CD4-positive, alpha-beta T cell (primary cell): ENCODE measurements around the gene SLC15A5. TPM values are rescaled to one million over a fixed set of nuclear protein-coding genes. Genes with fewer than 3 reads are reported as not detected.

Experiments used
- ATAC-seq: fragments of 200-7000 bp; cut with Tn5 transposase; one replicate; pipeline ENCODE4 v1.10.0; 2022; ENCODE audit warnings: mild to moderate bottlenecking; ENCODE audit not compliant: poor library complexity
- CTCF ChIA-PET: fragments of 350-600 bp; sonication (Branson Sonifier 250); formaldehyde crosslinking; loops from one replicate; lab custom pipeline; 2021; ENCODE audit warnings: antibody characterized with exemption, inconsistent platforms; lab: Charles Lee
- POLR2A ChIA-PET: fragments of 350-600 bp; sonication (Branson Sonifier 250); formaldehyde crosslinking; loops from one replicate; lab custom pipeline; 2021; ENCODE audit warnings: antibody characterized with exemption, inconsistent platforms; lab: Charles Lee
- DNase-seq, 14 experiments: peaks; one replicate each; pipeline ENCODE4 v3.0.0-alpha.2; 2013 to 2020; ENCODE audit warnings: mixed read lengths in 2 of 14
- H3K27ac ChIP-seq, 2 donors: one replicate each; pipeline versions ENCODE4 v1.5.1 to v1.7.0; 2013; ENCODE audit warnings: low read length in 2 of 2, low read depth in 1 of 2, mild to moderate bottlenecking in 1 of 2
- H3K27me3 ChIP-seq, 2 experiments: 1 replicate in 1 of 2; 2 replicates in 1 of 2; pipeline versions ENCODE4 v1.6.1 to v1.7.0; 2013; ENCODE audit warnings: low read length in 2 of 2, control low read depth in 1 of 2, mild to moderate bottlenecking in 1 of 2, moderate library complexity in 1 of 2; ENCODE audit not compliant: insufficient read depth in 2 of 2, control insufficient read depth in 1 of 2
- H3K36me3 ChIP-seq: one replicate; pipeline ENCODE4 v1.6.1; 2013; ENCODE audit warnings: low read length, control low read depth; ENCODE audit not compliant: insufficient read depth
- H3K4me1 ChIP-seq: one replicate; pipeline ENCODE4 v1.6.1; 2013; ENCODE audit warnings: low read length, control low read depth; ENCODE audit not compliant: insufficient read depth
- H3K4me3 ChIP-seq: one replicate; pipeline ENCODE4 v1.5.1; 2013; ENCODE audit warnings: mild to moderate bottlenecking, low read length, moderate library complexity
- H3K9me3 ChIP-seq, 2 experiments: 1 replicate in 1 of 2; 2 replicates in 1 of 2; pipeline versions ENCODE4 v1.6.1 to v1.7.0; 2013; ENCODE audit warnings: low read length in 2 of 2, mild to moderate bottlenecking in 2 of 2, control low read depth in 1 of 2, moderate library complexity in 1 of 2; ENCODE audit not compliant: control insufficient read depth in 1 of 2, insufficient read depth in 1 of 2
- H3K27ac Mint-ChIP-seq: one replicate; pipeline ENCODE4 v1.8.0; 2020; ENCODE audit warnings: mixed read lengths
- H3K27me3 Mint-ChIP-seq: one replicate; pipeline ENCODE4 v1.8.0; 2021; ENCODE audit warnings: mixed read lengths
- H3K36me3 Mint-ChIP-seq: one replicate; pipeline ENCODE4 v1.8.0; 2021; ENCODE audit warnings: low read depth, mixed read lengths
- H3K4me1 Mint-ChIP-seq: one replicate; pipeline ENCODE4 v1.8.0; 2021; ENCODE audit warnings: low read depth, mixed read lengths
- H3K4me3 Mint-ChIP-seq: one replicate; pipeline ENCODE4 v1.8.0; 2020; ENCODE audit warnings: mild to moderate bottlenecking, mixed read lengths
- H3K9me3 Mint-ChIP-seq: one replicate; pipeline ENCODE4 v1.8.0; 2020; ENCODE audit warnings: mixed read lengths
- CTCF ChIP-seq: fragments of 200-600 bp; IDR thresholded peaks from one replicate; pipeline ENCODE4 v1.8.0; 2022; ENCODE audit warnings: antibody characterized with exemption, mild to moderate bottlenecking
- intact Hi-C, 2 experiments: fragments of 100-400 bp; cut with DNase I in 1 of 2; cut with micrococcal nuclease in 1 of 2; formaldehyde crosslinking; loops; one replicate each; pipeline versions ENCODE4 v1.15.1 to v1.9.0; 2023 to 2025; cut with DNase I, micrococcal nuclease
- total RNA-seq, 174 experiments: library from RNA in 2 of 174; stranded (reverse) in 2 of 174; gene quantifications; one replicate each; pipeline ENCODE4 v1.2.3 and lab custom pipeline; 2021 to 2026

Gene SLC15A5
- total RNA-seq, 2 experiments from 2014 or later = not detected

- no peak overlapping the region for H3K27ac Mint-ChIP-seq
- no peak overlapping the region for H3K4me3 ChIP-seq
- intact Hi-C loops = no loop called here
- peaks cover 9% of the 10 kb centered on the region for H3K9me3 Mint-ChIP-seq
- TF ChIP-seq CTCF = no peak
- POLR2A ChIA-PET = no interaction called here
- ATAC-seq (no peak), DNase-seq (no peak)
- CTCF ChIA-PET = no interaction called here
- H3K27ac ChIP-seq = no peak overlapping the region
- H3K4me1 ChIP-seq = no peaks in the 10 kb centered on the region
- H3K36me3 ChIP-seq = no peaks in the 10 kb centered on the region
- no peaks in the 10 kb centered on the region for H3K36me3 Mint-ChIP-seq
- no peaks in the 10 kb centered on the region for H3K27me3 ChIP-seq
- H3K4me1 Mint-ChIP-seq = no peaks in the 10 kb centered on the region
- no peak overlapping the region for H3K4me3 Mint-ChIP-seq
- H3K27me3 Mint-ChIP-seq = no peaks in the 10 kb centered on the region
- H3K9me3 ChIP-seq = peaks cover 0 to 11% of the 10 kb centered on the region in 2 experiments
These were observed 17.3 kb downstream of the SLC15A5 start for GRCh38 chr12:16260206-16260605.

- H3K4me3 Mint-ChIP-seq = no peak overlapping the region
- H3K4me3 ChIP-seq = no peak overlapping the region
- intact Hi-C loops = no loop called here
- H3K36me3 Mint-ChIP-seq = no peaks in the 10 kb centered on the region
- H3K27ac Mint-ChIP-seq = no peak overlapping the region
- DNase-seq (no peak), ATAC-seq (no peak)
- no peaks in the 10 kb centered on the region for H3K27me3 ChIP-seq
- ChIA-PET CTCF (interaction anchor here (0.7 kb wide), 1 partner anchor 27 kb away, joined by 5 read pairs; no protein-coding TSS in a partner anchor), POLR2A (no interaction called here)
- no peaks in the 10 kb centered on the region for H3K36me3 ChIP-seq
- H3K9me3 ChIP-seq = peaks cover 0 to 10% of the 10 kb centered on the region in 2 experiments
- H3K9me3 Mint-ChIP-seq = peaks cover 6% of the 10 kb centered on the region
- no peaks in the 10 kb centered on the region for H3K4me1 Mint-ChIP-seq
- no peak overlapping the region for H3K27ac ChIP-seq
- H3K27me3 Mint-ChIP-seq = no peaks in the 10 kb centered on the region
- no peak for TF ChIP-seq CTCF
- H3K4me1 ChIP-seq = no peaks in the 10 kb centered on the region
These were observed 18.5 kb downstream of the SLC15A5 start for GRCh38 chr12:16258963-16259362.

GRCh38 chr12:16246264-16246663, 31.2 kb downstream of the SLC15A5 start:
- peaks cover 0 to 3% of the 10 kb centered on the region in 2 experiments for H3K9me3 ChIP-seq
- Mint-ChIP-seq H3K4me1 (no peaks in the 10 kb centered on the region), H3K27ac (no peak overlapping the region), H3K9me3 (peaks cover 3% of the 10 kb centered on the region), H3K27me3 (no peaks in the 10 kb centered on the region), H3K36me3 (no peaks in the 10 kb centered on the region), H3K4me3 (no peak overlapping the region)
- H3K4me1 ChIP-seq = no peaks in the 10 kb centered on the region
- POLR2A ChIA-PET = no interaction called here
- CTCF ChIA-PET = no interaction called here
- no peak for TF ChIP-seq CTCF
- no peak overlapping the region for H3K27ac ChIP-seq
- ATAC-seq = no peak
- H3K4me3 ChIP-seq = no peak overlapping the region
- intact Hi-C loops = no loop called here
- no peaks in the 10 kb centered on the region for H3K36me3 ChIP-seq
- H3K27me3 ChIP-seq = no peaks in the 10 kb centered on the region
- no peak for DNase-seq
